IPS-15b (cell line): ENCODE measurements around the gene MS4A10.

Experiments
- H3K27me3 ChIP-seq: one replicate; pipeline ENCODE4 v1.6.1; 2013; ENCODE audit warnings: low read length; ENCODE audit not compliant: control insufficient read depth, insufficient read depth
- H3K36me3 ChIP-seq: one replicate; pipeline ENCODE4 v1.6.1; 2013; ENCODE audit warnings: low read length; ENCODE audit not compliant: control insufficient read depth, insufficient read depth
- H3K4me1 ChIP-seq: one replicate; pipeline ENCODE4 v1.6.1; 2013; ENCODE audit warnings: mild to moderate bottlenecking, low read length; ENCODE audit not compliant: control insufficient read depth, insufficient read depth
- H3K4me3 ChIP-seq: one replicate; pipeline ENCODE4 v1.5.1; 2013; ENCODE audit warnings: low read depth, low read length
- H3K9ac ChIP-seq: one replicate; pipeline ENCODE4 v1.6.1; 2013; ENCODE audit warnings: low read depth, mild to moderate bottlenecking, low read length
- H3K9me3 ChIP-seq: one replicate; pipeline ENCODE4 v1.6.1; 2013; ENCODE audit warnings: mild to moderate bottlenecking, low read length; ENCODE audit not compliant: control insufficient read depth, insufficient read depth

MS4A10 gene

DNA sequence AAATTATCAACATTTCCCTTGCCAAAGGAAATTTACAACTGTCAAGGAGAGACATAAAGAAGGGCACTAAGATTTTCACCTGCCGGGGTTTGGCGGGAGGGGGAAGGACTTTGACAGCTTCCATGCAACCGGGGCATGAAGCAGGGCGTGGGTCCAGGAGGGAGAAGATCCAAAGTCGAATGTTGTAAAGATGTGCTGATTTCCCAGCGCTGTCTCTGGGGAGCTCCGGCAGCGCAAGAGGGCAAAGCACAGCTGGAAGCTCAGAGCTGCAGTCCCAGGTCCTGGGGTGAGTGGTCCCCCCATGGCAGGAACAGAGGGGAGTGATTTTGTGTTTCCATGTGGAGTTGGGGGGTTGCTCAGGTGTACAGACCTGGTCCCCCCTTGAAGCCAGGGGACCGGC, at the start of gene MS4A10:
TSS of gene MS4A10 (plus strand) at position 198 of the 400 bp plus-strand sequence. CDS start 5,003 bp downstream, outside the sequence.
- H3K36me3 ChIP-seq: no peaks in the 10 kb centered on the region
- H3K27me3 ChIP-seq: no peaks in the 10 kb centered on the region
- H3K4me3 ChIP-seq: no peak within 1 kb of the TSS
- H3K9ac ChIP-seq: no peak within 1 kb of the TSS
- no peaks in the 10 kb centered on the region for H3K4me1 ChIP-seq
- no peaks in the 10 kb centered on the region for H3K9me3 ChIP-seq

DNA sequence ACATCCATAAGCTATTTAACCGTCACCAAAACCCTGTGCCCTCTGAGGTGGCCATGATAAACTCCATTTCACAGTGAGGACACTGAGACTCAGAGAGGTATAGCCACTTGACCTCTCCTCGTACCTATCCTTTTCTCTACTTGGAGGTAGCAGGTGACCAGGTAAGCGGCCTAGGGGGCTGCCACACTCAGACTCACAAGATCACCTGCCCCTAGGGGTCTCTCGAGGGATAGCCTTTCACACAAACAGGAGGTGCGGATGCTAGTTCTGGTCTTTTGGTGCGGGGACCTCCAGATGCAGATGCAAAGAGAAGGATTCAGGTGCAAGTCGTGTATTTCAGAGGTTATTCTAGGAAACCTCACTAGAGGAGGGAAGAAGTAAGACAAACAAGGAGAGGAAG, 46.0 kb upstream of the MS4A10 start:
- no peaks in the 10 kb centered on the region for H3K27me3 ChIP-seq
- H3K4me3 ChIP-seq: no peak overlapping the region
- H3K9me3 ChIP-seq: no peaks in the 10 kb centered on the region
- H3K4me1 ChIP-seq: no peaks in the 10 kb centered on the region
- H3K9ac ChIP-seq: no peak overlapping the region
- H3K36me3 ChIP-seq: no peaks in the 10 kb centered on the region

DNA sequence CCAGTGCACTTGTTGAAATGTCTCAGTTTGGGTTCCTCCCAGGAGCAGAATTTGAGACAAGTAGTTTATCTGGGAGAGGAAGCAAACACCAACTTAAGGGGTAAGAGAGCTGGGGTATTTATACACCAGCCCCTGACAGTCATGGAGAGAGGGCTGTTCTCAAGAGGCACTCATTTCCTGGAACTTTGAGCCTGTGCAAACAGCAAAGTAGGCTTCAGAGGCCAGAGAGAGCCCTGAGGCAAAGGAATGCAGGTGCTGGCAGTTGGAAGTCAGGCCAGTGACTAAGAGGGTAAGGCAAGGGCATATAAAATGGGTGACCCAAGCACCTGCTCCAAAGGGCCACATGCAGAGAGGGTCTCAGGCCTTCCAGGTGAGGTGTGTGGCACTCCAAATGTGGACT, 44.6 kb upstream of the MS4A10 start:
- no peaks in the 10 kb centered on the region for H3K9me3 ChIP-seq
- H3K36me3 ChIP-seq: no peaks in the 10 kb centered on the region
- H3K9ac ChIP-seq: no peak overlapping the region
- H3K4me3 ChIP-seq: no peak overlapping the region
- no peaks in the 10 kb centered on the region for H3K27me3 ChIP-seq
- no peaks in the 10 kb centered on the region for H3K4me1 ChIP-seq

DNA sequence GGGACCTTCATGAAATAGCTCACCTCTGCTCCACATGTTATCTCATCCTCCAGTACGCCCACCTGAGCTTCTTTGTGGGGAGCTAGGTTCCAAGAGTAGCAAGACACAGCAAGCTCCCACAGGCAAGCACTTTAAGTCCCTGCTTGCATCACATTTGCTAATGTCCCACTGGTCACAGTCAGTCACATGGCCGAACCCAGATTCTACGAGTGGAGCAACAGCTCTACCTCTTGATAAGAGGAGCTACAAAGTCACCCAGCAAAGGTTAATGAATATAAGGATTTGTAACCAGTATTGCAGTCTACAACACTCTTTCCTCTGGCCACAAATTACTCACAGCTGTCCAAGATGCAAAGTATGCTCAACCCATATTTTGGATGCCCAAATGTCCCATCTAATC, 43.7 kb upstream of the MS4A10 start:
- Histone ChIP-seq H3K9me3 (no peaks in the 10 kb centered on the region), H3K9ac (no peak overlapping the region), H3K27me3 (no peaks in the 10 kb centered on the region), H3K4me1 (no peaks in the 10 kb centered on the region), H3K4me3 (no peak overlapping the region), H3K36me3 (no peaks in the 10 kb centered on the region)

DNA sequence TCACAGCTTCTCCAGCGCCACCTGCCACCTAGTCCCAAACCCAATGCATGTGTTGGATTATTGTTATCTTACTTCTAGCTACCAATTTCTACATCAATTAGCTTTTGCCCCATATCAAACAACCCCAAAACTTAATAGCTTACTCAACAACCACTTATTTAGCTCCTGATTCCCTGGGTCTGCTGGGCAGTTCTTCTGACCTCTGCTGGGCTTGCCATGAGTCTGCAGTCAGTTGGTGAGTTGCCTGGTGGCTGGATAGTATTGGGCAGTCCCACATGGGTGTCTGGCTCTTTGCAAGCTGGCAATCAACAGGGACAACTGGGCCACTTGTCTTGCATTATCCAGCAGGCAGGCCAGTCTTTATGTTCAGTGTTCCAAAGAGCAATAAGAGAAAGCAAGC, 42.1 kb upstream of the MS4A10 start:
- H3K9ac ChIP-seq: no peak overlapping the region
- H3K9me3 ChIP-seq: no peaks in the 10 kb centered on the region
- H3K27me3 ChIP-seq: no peaks in the 10 kb centered on the region
- no peaks in the 10 kb centered on the region for H3K4me1 ChIP-seq
- H3K36me3 ChIP-seq: no peaks in the 10 kb centered on the region
- H3K4me3 ChIP-seq: no peak overlapping the region

DNA sequence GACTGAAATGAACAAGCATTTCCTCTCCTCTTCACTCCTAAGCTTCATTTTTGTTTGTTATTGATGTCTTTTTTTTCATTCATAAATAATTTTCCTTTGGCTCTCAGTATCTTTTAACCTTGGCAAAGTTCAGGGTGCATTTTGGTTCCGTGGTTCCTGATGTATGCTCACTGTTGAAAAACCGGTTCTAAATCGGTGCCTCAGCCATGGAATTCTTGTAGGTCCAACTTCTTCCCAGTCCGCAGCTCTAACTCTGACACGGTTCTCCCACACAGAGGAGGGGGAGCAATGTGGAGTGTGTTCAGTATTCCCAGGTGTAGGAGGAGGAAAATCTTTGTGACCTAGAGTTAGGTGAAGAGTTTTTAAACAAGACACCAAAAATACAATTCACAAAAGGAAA, 41.0 kb upstream of the MS4A10 start:
- no peak overlapping the region for H3K9ac ChIP-seq
- no peaks in the 10 kb centered on the region for H3K4me1 ChIP-seq
- H3K9me3 ChIP-seq: no peaks in the 10 kb centered on the region
- no peak overlapping the region for H3K4me3 ChIP-seq
- H3K27me3 ChIP-seq: no peaks in the 10 kb centered on the region
- H3K36me3 ChIP-seq: no peaks in the 10 kb centered on the region

DNA sequence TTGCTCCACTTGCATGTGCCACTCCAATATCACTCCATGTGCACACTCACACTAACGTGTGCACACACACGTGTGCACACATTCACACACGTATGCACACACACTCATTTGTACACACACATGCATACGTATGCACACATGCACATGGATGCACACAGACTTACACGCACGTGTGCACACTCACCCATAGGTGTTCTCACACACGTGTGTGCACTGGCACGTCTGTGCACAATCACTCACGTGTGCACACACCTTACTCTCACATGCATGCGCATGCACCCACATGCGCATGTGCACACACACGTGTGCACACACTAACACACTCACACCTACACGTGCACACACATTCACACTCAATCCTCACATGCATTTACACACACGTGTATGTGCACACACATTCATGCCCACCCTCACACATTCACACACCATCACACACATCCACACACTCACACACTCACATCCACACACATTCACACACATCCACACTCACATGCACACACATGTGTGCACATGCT, 37.7 kb upstream of the MS4A10 start:
- Histone ChIP-seq H3K27me3 (no peaks in the 10 kb centered on the region), H3K36me3 (no peaks in the 10 kb centered on the region), H3K9me3 (no peaks in the 10 kb centered on the region), H3K4me3 (no peak overlapping the region), H3K9ac (no peak overlapping the region), H3K4me1 (no peaks in the 10 kb centered on the region)

DNA sequence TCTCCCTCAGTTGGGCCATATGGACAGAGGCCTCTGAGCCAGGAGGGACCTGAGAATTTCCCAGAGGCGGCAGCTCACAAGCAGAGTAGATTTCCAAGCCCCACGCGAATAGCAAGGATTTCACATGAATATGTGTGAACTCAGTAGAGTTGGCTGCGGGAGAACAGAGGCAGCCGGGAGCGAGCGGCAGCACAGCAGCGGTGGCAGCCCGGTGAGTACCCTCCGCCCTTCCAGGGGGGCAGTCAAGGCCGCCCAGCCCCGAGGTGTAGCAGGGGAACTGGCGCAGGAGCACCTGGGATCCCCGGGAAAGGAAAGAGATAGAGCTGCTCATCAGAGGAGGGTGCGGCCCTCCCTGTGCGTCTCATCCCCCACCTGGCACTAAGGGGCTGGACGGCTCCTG, 36.9 kb upstream of the MS4A10 start:
- Histone ChIP-seq H3K4me1 (peaks cover under 1% of the 10 kb centered on the region), H3K9ac (no peak overlapping the region), H3K4me3 (no peak overlapping the region), H3K9me3 (no peaks in the 10 kb centered on the region), H3K27me3 (no peaks in the 10 kb centered on the region), H3K36me3 (no peaks in the 10 kb centered on the region)

DNA sequence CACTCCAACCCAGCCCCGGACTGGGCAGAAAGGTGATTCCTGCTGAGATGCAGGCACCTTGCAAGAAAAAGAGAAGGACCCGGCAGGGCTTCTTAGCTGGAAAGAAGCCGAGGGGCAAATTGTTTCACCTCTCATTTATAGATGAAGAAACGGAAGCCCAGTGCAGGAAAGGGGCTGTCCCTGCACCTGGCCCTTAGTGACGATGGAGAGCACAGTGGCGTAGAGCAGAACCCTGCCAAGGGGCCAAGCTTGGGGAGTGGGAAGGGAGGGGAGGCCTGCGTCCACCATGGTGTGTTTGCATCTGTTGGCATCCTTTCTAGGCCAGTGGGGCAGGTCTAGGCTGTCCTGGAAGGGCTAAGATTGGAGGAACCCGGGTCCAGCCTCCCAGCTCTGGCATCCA, 36.3 kb upstream of the MS4A10 start:
- H3K4me1 ChIP-seq: peaks cover 3% of the 10 kb centered on the region
- no peaks in the 10 kb centered on the region for H3K27me3 ChIP-seq
- no peak overlapping the region for H3K9ac ChIP-seq

DNA sequence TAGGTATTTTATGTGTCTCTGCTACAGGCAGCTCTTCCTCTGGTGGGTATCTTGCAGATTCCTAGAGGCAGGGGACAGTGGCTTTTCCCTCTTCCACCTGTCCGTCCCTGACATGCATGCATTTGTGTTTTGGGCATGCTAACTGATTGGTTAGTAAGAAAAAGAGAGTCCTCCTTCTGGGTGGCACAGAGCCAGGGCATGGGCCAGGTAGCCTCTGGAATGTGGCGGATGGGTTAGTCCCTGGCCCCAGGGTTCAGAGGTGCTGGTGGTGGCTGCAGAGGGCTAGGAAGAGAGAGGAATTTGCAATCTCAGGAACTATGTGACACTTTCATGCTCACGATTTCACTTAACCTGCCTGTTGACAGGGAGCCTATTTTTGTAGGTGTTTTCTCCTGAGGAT, 34.2 kb upstream of the MS4A10 start:
- Histone ChIP-seq H3K4me1 (peaks cover 3% of the 10 kb centered on the region), H3K4me3 (no peak overlapping the region), H3K27me3 (no peaks in the 10 kb centered on the region), H3K36me3 (no peaks in the 10 kb centered on the region), H3K9me3 (no peaks in the 10 kb centered on the region), H3K9ac (no peak overlapping the region)

More for the DNA sequence above, 36.3 kb upstream of the MS4A10 start:
- Histone ChIP-seq H3K4me3 (no peak overlapping the region), H3K36me3 (no peaks in the 10 kb centered on the region), H3K9me3 (no peaks in the 10 kb centered on the region)

DNA sequence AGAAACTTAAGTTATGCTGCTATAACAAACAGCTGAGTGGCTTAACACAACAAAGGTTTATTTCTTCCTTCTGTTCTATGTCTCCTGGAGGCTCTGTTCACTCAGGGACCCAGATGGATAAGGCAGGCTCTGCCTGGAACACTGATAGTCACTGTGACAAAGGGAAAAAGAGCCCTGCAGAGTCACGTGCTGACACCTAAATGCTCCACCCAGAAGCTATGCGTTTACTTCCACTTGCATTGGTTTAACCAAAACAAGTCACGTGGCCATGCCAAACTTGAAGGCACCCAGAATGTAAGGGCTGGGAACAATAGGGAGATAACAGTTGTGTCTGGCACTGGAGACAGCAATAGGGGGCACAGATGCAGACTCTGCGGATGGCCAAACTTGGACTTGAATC, 31.8 kb upstream of the MS4A10 start:
- Histone ChIP-seq H3K27me3 (no peaks in the 10 kb centered on the region), H3K36me3 (no peaks in the 10 kb centered on the region), H3K4me3 (no peak overlapping the region), H3K4me1 (peaks cover 3% of the 10 kb centered on the region), H3K9me3 (no peaks in the 10 kb centered on the region), H3K9ac (no peak overlapping the region)

DNA sequence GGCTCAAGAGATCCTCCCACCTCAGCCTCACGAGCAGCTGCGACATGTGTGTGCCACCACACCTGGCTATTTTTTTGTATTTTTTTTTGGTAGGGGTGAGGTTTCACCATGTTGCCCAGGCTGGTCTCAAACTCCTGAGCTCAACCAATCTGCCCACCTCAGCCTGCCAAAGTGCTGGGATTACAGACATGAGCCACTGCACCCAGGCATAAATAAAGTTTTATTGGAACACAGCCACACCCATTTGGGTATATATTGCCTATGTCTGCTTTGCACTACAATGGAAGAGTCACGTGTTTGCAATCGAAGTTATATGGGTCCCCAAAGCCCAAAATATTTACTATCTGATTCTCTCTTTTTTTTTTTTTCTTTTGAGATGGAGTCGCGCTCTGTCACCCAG, 30.2 kb upstream of the MS4A10 start:
- Histone ChIP-seq H3K4me3 (no peak overlapping the region), H3K4me1 (peaks cover 3% of the 10 kb centered on the region), H3K9ac (no peak overlapping the region), H3K27me3 (no peaks in the 10 kb centered on the region), H3K9me3 (no peaks in the 10 kb centered on the region), H3K36me3 (no peaks in the 10 kb centered on the region)
